K562 (cell line): Measurements from ENCODE around the gene TNFAIP3. TPM values are rescaled to one million over a fixed set of nuclear protein-coding genes. Genes with fewer than 3 reads are reported as not detected.

Source experiments
- ARHGAP35 ChIP-seq: fragments of 450-650 bp; IDR thresholded peaks from 2 replicates; pipeline ENCODE4 v1.6.1; 2018; ENCODE audit not compliant: partially characterized antibody
- ARID1B ChIP-seq: fragments of 450-650 bp; IDR thresholded peaks from 2 replicates; pipeline ENCODE4 v1.6.1; 2016; ENCODE audit warnings: antibody characterized with exemption, mild to moderate bottlenecking, inconsistent platforms
- CBX3 ChIP-seq, 2 experiments: IDR thresholded peaks; 1 replicate in 1 of 2; 2 replicates in 1 of 2; pipeline ENCODE4 v1.6.1; 2012; ENCODE audit warnings: inconsistent platforms in 2 of 2, low read length in 2 of 2, borderline replicate concordance in 1 of 2, control low read depth in 1 of 2
- DMBX1 ChIP-seq: fragments of 250-450 bp; sonication (Bioruptor Pico); IDR thresholded peaks from 2 replicates; pipeline ENCODE4 v1.8.0; 2022; ENCODE audit warnings: inconsistent platforms, mild to moderate bottlenecking, moderate library complexity, borderline replicate concordance
- GTF2F1 ChIP-seq: IDR thresholded peaks from 2 replicates; pipeline ENCODE4 v1.6.1; 2011; ENCODE audit warnings: low read depth, low read length, improper control_type of control experiment
- HNRNPK ChIP-seq: fragments of 200-400 bp; formaldehyde crosslinking; IDR thresholded peaks from one replicate; pipeline ENCODE4 v1.6.1; 2018; ENCODE audit warnings: mild to moderate bottlenecking, low read depth, low read length; ENCODE audit not compliant: poor library complexity, severe bottlenecking
- L3MBTL2 ChIP-seq: fragments of 450-650 bp; IDR thresholded peaks from 2 replicates; pipeline ENCODE4 v1.6.1; 2016; ENCODE audit warnings: mild to moderate bottlenecking, moderate library complexity
- PBX2 ChIP-seq, 2 experiments: IDR thresholded peaks in 1 of 2; conservative IDR thresholded peaks in 1 of 2; 2 replicates each; pipeline ENCODE4 v1.6.1; 2016; ENCODE audit warnings: low read depth in 2 of 2, mild to moderate bottlenecking in 1 of 2, missing compliant biosample characterization in 1 of 2, missing genetic modification characterization in 1 of 2, moderate library complexity in 1 of 2
- SMARCA4 ChIP-seq: fragments of 450-650 bp; IDR thresholded peaks from 2 replicates; pipeline ENCODE4 v1.6.1; 2016
- VEZF1 ChIP-seq: fragments of 200-800 bp; sonication (Bioruptor generic); IDR thresholded peaks from 2 replicates; pipeline ENCODE4 v1.6.1; 2017; ENCODE audit warnings: missing genetic modification characterization, missing compliant biosample characterization
- ZBTB12 ChIP-seq: fragments of 250-450 bp; sonication (Bioruptor Pico); IDR thresholded peaks from 2 replicates; pipeline ENCODE4 v1.4.0; 2020
- ZBTB9 ChIP-seq: fragments of 450-650 bp; formaldehyde crosslinking; IDR thresholded peaks from 2 replicates; pipeline ENCODE4 v1.4.0; 2020; ENCODE audit warnings: mild to moderate bottlenecking, moderate library complexity
- ZMIZ1 ChIP-seq, 2 experiments: fragments of 150-350 bp in 1 of 2; IDR thresholded peaks; 2 replicates each; pipeline ENCODE4 v1.6.1; 2012 to 2016; ENCODE audit warnings: low read depth in 2 of 2, low read length in 2 of 2, mild to moderate bottlenecking in 1 of 2, moderate library complexity in 1 of 2
- ZNF263 ChIP-seq: sonication (generic); formaldehyde crosslinking; IDR thresholded peaks from 2 replicates; pipeline ENCODE4 v1.8.0; 2022; ENCODE audit warnings: mild to moderate bottlenecking, missing genetic modification reagents, borderline replicate concordance
- ZNF780A ChIP-seq: fragments of 250-450 bp; sonication (Bioruptor Pico); IDR thresholded peaks from 2 replicates; pipeline ENCODE4 v1.5.0; 2021; ENCODE audit warnings: mild to moderate bottlenecking
- polyA plus RNA-seq, 8 experiments: library from polyadenylated mRNA; depleted of rRNA in 4 of 8; stranded (reverse) in 5 of 8; unstranded in 3 of 8; fragments of >200 nt; fragmentation: Nextera tagmentation in 2 of 8; fragmentation: Illumina TruSeq in 1 of 8; extraction: Ambion mirVana in 2 of 8; extraction: Trizol in 1 of 8; gene quantifications; 2 replicates each; pipeline versions ENCODE4 v1.2.1 to v1.2.3, GENCODE V29; 2011 to 2014; ENCODE audit warnings: inconsistent platforms in 1 of 8, missing spikeins in 1 of 8
- total RNA-seq, 7 experiments: library from RNA; depleted of rRNA in 6 of 7; stranded (reverse); fragments of >200 nt in 6 of 7; fragmentation: Illumina TruSeq in 2 of 7; extraction: Trizol in 2 of 7; gene quantifications; 2 replicates each; pipeline versions ENCODE4 v1.2.1 to v1.2.3, GENCODE V29; 2011 to 2021; ENCODE audit warnings: low replicate concordance in 1 of 7

TNFAIP3 gene
- total and polyA plus RNA-seq, 9 of the 15 experiments (the other 6 are each of a cell fraction or from before 2014, with no cell fraction given): 0.79 to 17.0 (median 6.4) TPM

- TF ChIP-seq ZBTB9: 0 out of 2 replicates have a peak, but pooled peaks have one; percentile 31
- no peak for TF ChIP-seq GTF2F1
- TF ChIP-seq SMARCA4: peak; percentile 44; the same call in 1 of the 2 replicates
- peak; percentile 27; the same call in 1 of the 2 replicates for TF ChIP-seq VEZF1 (CRISPR knock-in tag)
- no peak for TF ChIP-seq HNRNPK
- no peak for TF ChIP-seq ARHGAP35
- TF ChIP-seq ARID1B: peak; percentile 89
- peak; percentile 68; the same call in 1 of the 2 replicates for TF ChIP-seq DMBX1 (CRISPR knock-in tag)
- TF ChIP-seq CBX3 (IDR thresholded peaks at IDR 0.05; ENCODE audit: borderline replicate concordance in 1 of 2, low read length in 2 of 2): 0 out of 3 replicates have a peak, but pooled peaks of 1 of the 2 experiments have one; percentile 16
- no peak for TF ChIP-seq ZNF780A (CRISPR knock-in tag)
- TF ChIP-seq L3MBTL2: peak; percentile 45; the same call in 1 of the 2 replicates
- no peak for TF ChIP-seq ZBTB12
- 0 out of 2 replicates have a peak, but pooled peaks have one; percentile 20 for TF ChIP-seq ZNF263 (CRISPR knock-in tag)
- peak in 1 of 2 experiments; percentile 71; a peak in 2 of 4 replicates for TF ChIP-seq ZMIZ1 (IDR thresholded peaks at IDR 0.05; ENCODE audit: low read depth in 2 of 2, low read length in 2 of 2)
- no peak for TF ChIP-seq PBX2 (CRISPR knock-in tag; IDR thresholded peaks at IDR 0.05; ENCODE audit: low read depth)
- peak; percentile 35; the same call in 1 of the 2 replicates for TF ChIP-seq PBX2 (tag; conservative IDR thresholded peaks at IDR 0.05; ENCODE audit: low read depth)
These were observed 16.1 kb upstream of the TNFAIP3 start (continued) for GRCh38 chr6:137850816-137851602.
